Right lobe of liver (tissue), 4 donors: Measurements from ENCODE around the gene ARHGAP15.

ENCODE experiments used
- POLR2A ChIP-seq: fragments of 450-650 bp; IDR thresholded peaks from one replicate; pipeline ENCODE4 v1.6.1; 2017; ENCODE audit warnings: antibody characterized with exemption, mild to moderate bottlenecking
- TF ChIP-seq, protein P1 (sequence below), 4 donors: fragments of 200-600 bp in 3 of 4; fragments of 450-650 bp in 1 of 4; IDR thresholded peaks; one replicate each; pipeline versions ENCODE4 v1.5.1 to v1.8.0; 2016 to 2022; ENCODE audit warnings: antibody characterized with exemption in 4 of 4, mild to moderate bottlenecking in 2 of 4
- donor health status: DM: no; HTN: no; CAD: no.
- donor health status: DM: no; HTN: no; CAD: no.
- donor health status: DM: no; HTN: yes; CAD: no.

DNA sequence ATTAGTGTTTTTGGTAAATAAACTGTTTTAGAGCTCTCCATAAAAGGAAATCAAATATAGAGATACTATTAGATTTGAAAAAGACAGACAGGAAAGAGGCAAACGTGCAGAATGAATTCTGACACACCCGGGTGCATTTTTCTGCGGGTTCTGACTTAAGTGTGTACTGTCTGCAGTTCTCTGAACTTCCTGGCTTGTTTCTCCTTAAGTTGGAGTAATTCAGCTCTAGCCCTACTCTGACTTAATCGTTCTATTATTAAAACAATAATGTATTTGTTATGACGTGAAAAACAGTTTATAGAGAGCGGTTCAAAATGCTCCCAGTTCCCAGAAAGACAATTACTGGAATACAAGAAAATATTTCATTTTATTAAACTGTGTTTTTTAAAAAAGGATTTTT is 305.9 kb downstream of the ARHGAP15 start:
- TF ChIP-seq POLR2A, result no peak
- TF ChIP-seq, protein P1, sequence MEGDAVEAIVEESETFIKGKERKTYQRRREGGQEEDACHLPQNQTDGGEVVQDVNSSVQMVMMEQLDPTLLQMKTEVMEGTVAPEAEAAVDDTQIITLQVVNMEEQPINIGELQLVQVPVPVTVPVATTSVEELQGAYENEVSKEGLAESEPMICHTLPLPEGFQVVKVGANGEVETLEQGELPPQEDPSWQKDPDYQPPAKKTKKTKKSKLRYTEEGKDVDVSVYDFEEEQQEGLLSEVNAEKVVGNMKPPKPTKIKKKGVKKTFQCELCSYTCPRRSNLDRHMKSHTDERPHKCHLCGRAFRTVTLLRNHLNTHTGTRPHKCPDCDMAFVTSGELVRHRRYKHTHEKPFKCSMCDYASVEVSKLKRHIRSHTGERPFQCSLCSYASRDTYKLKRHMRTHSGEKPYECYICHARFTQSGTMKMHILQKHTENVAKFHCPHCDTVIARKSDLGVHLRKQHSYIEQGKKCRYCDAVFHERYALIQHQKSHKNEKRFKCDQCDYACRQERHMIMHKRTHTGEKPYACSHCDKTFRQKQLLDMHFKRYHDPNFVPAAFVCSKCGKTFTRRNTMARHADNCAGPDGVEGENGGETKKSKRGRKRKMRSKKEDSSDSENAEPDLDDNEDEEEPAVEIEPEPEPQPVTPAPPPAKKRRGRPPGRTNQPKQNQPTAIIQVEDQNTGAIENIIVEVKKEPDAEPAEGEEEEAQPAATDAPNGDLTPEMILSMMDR (IDR thresholded peaks at IDR 0.05), result no peak
